Myocyte (in vitro differentiated cells): ENCODE measurements around the gene ITGB3BP. TPM values are rescaled to one million over a fixed set of nuclear protein-coding genes. Genes with fewer than 3 reads are reported as not detected.
"Not testable (repeated sequence)": the region's sequence is repeated elsewhere in the genome, so short reads cannot be mapped to it uniquely, and the experiment has no call there.

Source experiments
- DNase-seq: peaks from one replicate; pipeline ENCODE4 v3.0.0-alpha.2; 2012; ENCODE audit warnings: low read depth
- total RNA-seq: library from RNA; depleted of rRNA; stranded (reverse); fragments of >200 nt; gene quantifications from 2 replicates; pipeline ENCODE4 v1.2.3, GENCODE V29; 2014

The ITGB3BP gene
- total RNA-seq, 1 donor from 2014 or later = 18.1 TPM

GRCh38 chr1:63509718-63510117 lies 13.3 kb downstream of the ITGB3BP start:
- no peak for DNase-seq

GRCh38 chr1:63506782-63507181 lies 16.2 kb downstream of the ITGB3BP start:
- no peak for DNase-seq

GRCh38 chr1:63501256-63501655 lies 21.8 kb downstream of the ITGB3BP start:
- no peak for DNase-seq

- no peak for DNase-seq
Observed at GRCh38 chr1:63498106-63498505, 24.9 kb downstream of the ITGB3BP start.

GRCh38 chr1:63497577-63497976 lies 25.4 kb downstream of the ITGB3BP start:
- DNase-seq = no peak

- DNase-seq = no peak
Observed at GRCh38 chr1:63487336-63488065, 35.5 kb downstream of the ITGB3BP start.

- no peak for DNase-seq
Observed at GRCh38 chr1:63486629-63487028, 36.4 kb downstream of the ITGB3BP start.

- DNase-seq = no peak
Observed at GRCh38 chr1:63480057-63480456, 43.0 kb downstream of the ITGB3BP start.

GRCh38 chr1:63475761-63476160 lies 47.3 kb downstream of the ITGB3BP start:
- DNase-seq = no peak

- not testable (repeated sequence) for DNase-seq
Observed at GRCh38 chr1:63468683-63469082, 54.3 kb downstream of the ITGB3BP start.

GRCh38 chr1:63466759-63467158 lies 56.3 kb downstream of the ITGB3BP start:
- no peak for DNase-seq

GRCh38 chr1:63466181-63466580 lies 56.8 kb downstream of the ITGB3BP start:
- DNase-seq = no peak

- DNase-seq = no peak
Observed at GRCh38 chr1:63463248-63463647, 59.8 kb downstream of the ITGB3BP start.

GRCh38 chr1:63461661-63462230 lies 61.3 kb downstream of the ITGB3BP start:
- DNase-seq = no peak

- no peak for DNase-seq
Observed at GRCh38 chr1:63458750-63459149, 64.3 kb downstream of the ITGB3BP start.

GRCh38 chr1:63454269-63454668 lies 68.8 kb downstream of the ITGB3BP start:
- DNase-seq = peak; percentile 9

GRCh38 chr1:63453232-63453631 lies 69.8 kb downstream of the ITGB3BP start:
- no peak for DNase-seq

GRCh38 chr1:63450416-63450815 lies 72.6 kb downstream of the ITGB3BP start:
- DNase-seq = no peak

GRCh38 chr1:63448731-63449246 lies 74.2 kb downstream of the ITGB3BP start:
- DNase-seq = no peak

- no peak for DNase-seq
Observed at GRCh38 chr1:63442141-63442475, 80.9 kb downstream of the ITGB3BP start.

GRCh38 chr1:63435161-63435560 lies 87.9 kb downstream of the ITGB3BP start:
- no peak for DNase-seq

GRCh38 chr1:63429281-63429680 lies 93.7 kb downstream of the ITGB3BP start:
- DNase-seq = no peak

- DNase-seq = no peak
Observed at GRCh38 chr1:63428815-63429214, 94.2 kb downstream of the ITGB3BP start.
